Measurements from ENCODE around the gene SLC9C2.
"Not testable (repeated sequence)": the region's sequence is repeated elsewhere in the genome, so short reads cannot be mapped to it uniquely, and the experiment has no call there.

DNA sequence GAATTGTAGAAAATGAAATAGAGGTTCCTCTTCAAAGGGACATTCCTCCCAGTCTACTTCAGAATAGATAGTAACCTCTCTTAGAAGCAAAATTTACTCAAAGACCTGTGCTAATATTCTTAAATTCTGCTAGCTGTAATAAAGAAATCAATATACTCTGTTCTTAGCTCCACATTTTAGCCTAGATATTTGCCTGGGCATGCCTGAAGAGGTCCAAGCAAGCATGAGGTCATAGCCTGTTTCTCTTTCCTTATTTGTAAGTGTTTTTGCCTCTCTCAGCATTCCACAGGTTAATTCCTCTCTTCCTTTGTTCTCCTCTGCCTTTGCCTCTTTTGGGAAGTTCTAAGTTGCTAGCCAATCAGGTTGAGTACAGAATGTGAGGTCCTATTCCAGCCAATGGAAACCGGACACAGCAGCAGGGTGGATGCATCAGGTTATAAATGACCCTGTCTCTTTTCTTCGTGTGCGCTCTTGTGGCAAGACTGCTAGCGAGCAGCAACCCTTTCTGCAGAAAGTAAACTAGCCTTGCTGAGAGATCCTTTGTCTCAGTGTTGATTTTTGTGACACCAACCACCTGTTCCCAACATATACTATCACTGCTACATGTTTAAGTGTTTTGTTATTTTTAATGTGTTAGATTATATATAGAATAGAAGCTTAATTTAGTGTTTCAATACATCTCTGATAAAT lies 39.7 kb upstream of the SLC9C2 start:
- TF ChIP-seq, protein P1, sequence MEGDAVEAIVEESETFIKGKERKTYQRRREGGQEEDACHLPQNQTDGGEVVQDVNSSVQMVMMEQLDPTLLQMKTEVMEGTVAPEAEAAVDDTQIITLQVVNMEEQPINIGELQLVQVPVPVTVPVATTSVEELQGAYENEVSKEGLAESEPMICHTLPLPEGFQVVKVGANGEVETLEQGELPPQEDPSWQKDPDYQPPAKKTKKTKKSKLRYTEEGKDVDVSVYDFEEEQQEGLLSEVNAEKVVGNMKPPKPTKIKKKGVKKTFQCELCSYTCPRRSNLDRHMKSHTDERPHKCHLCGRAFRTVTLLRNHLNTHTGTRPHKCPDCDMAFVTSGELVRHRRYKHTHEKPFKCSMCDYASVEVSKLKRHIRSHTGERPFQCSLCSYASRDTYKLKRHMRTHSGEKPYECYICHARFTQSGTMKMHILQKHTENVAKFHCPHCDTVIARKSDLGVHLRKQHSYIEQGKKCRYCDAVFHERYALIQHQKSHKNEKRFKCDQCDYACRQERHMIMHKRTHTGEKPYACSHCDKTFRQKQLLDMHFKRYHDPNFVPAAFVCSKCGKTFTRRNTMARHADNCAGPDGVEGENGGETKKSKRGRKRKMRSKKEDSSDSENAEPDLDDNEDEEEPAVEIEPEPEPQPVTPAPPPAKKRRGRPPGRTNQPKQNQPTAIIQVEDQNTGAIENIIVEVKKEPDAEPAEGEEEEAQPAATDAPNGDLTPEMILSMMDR (conservative IDR thresholded peaks at IDR 0.05): not testable (repeated sequence)
- TF ChIP-seq EZH2 (IDR thresholded peaks at IDR 0.05; ENCODE audit: low read depth): not testable (repeated sequence)
